Suppressor macrophage treated with lipopolysaccharide for 4 hours (primary cell): ENCODE data around the gene STS.

ENCODE experiments used
- DNase-seq: peaks from one replicate; pipeline ENCODE4 v3.0.0-alpha.2; 2020

Gene STS

DNA sequence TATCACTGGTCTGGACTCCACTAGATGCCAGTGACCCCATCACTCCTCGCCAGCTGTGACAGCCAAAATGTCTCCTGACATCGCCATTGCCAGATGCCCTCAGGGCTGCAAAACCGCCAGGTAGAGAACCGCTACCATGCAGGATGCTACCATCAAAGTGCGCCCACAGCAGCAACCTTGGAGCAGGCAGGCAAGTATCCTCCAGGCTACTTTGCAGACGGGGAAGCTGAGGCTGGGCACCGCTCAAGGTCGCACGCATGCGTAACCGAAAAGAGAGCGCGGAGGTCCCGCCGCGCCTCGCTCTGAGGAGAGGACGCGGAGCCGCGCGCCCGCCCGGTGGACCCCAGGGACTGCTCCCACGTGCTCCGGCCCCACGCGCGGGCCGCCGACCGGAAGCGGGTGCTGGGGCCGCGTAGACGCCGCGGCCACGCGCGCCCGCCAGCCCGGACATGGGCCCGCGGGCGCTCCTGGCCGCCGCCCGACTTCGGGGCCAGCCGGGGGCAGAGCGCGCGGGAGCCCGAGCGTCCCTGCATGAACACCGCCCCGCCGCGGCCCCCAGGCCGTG lies at the start of gene STS:
Gene STS (plus strand): TSS at position 300 of the 565 bp plus-strand sequence. CDS start 105,488 bp downstream, outside the sequence.
- DNase-seq: no peak

DNA sequence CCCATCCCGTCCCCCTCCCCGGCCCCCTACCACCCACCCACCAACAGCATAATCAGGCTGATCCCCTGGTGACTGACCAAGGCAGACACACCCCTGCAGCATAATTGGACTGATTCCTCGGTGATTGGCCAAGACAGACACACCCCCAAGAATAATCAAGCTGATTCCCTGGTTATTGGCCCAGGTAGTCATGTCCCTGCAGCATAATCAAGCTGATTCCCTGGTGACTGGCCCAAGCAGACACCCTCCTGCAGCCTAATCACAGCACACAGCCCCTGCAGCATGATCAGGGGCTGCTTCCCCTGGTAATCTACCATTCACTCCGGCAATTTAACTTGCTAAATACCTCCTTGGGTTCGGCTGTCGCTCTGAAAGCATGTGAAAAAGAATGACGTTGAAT lies 47.5 kb upstream of the STS start:
- no peak for DNase-seq

- DNase-seq: no peak
Observed at GRCh38 chrX:7102119-7102518, 45.4 kb upstream of the STS start.

- DNase-seq: no peak
Observed at GRCh38 chrX:7106649-7107048, 40.9 kb upstream of the STS start.

GRCh38 chrX:7108030-7108429 lies 39.5 kb upstream of the STS start:
- DNase-seq: no peak

- DNase-seq: no peak
Observed at GRCh38 chrX:7109049-7109531, 38.4 kb upstream of the STS start.

DNA sequence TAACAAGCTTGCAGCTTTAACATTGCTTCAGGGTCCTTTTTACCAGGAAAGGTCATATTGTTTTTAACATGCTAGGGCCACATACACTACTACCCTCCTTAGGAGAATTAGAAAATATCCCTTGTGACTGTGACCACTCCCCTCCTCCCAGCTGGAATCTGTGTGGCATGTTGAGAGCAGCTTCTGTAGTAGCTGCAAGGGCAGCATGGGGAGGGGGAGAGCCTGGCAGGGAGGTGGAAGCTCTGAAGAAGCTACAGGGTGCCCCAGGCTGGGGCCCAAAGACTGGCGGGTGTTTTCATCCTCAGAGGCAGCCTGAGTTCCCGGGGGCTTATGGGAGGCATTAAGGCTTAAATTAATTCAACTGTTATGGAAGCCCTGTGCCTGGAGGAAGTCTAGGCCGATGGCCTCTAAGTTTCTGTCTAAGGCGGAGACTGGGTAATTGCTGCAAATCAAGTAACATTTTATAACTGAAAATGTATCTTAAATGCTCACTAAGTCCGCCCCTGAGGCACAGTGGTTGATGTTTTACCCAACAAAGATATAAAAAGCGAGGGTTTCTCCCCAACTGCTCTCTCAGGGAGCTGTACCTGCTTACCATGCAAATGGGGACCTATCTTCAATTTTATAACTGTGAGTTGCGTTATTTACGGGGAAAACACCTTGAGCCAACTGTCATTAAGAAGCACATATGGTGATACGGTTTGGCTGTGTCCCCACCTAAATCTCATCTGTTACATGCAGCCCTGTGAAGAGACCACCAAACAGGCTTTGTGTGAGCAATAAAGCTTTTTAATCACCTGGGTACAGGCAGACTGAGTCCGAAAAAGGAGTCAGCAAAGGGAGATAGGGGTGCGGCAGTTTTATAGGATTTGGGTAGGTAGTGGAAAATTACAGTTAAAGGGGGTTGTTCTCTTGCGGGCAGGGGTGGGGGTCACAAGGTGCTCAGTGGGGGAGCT lies 37.4 kb upstream of the STS start:
- DNase-seq: no peak

DNA sequence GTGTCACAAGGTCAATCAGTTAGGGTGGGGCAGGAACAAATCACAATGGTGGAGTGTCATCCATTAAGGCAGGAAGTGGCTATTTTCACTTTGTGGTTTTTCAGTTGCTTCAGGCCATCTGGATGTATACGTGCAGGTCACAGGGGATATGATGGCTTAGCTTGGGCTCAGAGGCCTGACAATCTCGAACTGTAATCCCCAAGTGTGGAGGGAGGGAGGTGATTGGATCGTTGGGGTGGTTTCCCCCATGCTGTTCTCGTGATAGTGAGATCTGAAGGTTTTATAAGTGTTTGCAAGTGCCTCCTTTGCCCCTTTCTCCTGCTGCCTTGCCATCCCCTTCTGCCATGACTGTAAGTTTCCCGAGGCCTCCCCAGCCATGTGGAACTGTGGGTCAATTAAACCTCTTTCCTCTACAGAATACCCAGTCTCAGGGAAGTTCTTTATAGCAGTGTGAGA lies 36.7 kb upstream of the STS start:
- DNase-seq: no peak

DNA sequence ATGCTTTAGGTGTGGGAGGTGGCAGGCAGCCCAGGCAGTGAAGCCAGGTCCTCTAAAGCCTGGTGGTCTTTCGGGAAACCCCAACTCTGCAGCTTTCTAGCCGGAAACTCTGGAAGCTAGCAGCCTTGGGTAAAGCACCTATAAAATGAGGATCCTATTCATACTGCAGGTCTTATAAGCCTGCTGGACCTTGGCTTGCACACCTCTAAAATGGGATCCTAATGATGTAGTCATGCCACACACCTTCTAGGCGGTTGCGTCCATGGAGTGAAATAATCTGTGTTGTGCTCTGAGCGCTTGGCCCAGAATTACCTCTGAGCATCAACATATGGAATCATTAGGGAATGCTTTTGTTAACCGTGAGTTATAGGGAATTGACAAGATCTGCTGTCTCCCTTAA lies 36.0 kb upstream of the STS start:
- DNase-seq: no peak

DNA sequence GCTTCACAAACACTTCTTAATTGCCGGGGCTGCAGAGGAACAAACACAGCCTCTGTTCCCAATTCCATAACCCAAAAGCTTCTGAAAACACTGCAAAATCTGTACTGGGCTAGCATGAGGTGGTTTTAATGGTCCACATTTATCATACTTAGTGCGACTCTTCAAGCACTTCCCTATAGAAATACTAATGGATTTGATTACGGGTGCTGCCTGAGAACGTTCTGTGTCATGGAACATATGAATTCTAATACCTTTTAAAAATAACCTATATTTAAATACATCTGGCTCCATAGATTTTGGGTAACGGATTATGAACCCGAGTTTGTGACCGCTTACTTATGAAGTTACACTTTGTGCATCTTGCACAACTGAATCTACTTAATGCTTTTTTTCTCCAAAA lies 35.4 kb upstream of the STS start:
- DNase-seq: no peak

DNA sequence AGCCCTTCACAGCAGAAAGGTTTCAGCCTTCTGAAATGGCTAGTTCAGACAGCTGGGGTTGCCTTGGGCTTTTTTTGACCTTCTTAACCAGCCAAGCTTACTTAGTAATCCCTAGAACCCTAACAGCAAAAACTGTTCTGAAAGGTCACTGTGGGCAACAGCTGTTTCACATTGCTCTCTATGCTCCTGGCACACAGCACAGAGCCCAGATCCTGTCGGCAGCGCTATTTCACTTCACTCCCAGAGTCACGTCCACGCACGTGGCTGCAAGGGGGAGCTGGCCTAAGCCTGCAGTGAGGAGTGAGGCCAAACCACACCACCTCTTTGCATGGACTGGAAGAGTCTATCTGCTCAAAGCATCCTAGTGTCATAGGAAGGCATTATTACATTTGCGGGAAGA lies 32.0 kb upstream of the STS start:
- no peak for DNase-seq

DNA sequence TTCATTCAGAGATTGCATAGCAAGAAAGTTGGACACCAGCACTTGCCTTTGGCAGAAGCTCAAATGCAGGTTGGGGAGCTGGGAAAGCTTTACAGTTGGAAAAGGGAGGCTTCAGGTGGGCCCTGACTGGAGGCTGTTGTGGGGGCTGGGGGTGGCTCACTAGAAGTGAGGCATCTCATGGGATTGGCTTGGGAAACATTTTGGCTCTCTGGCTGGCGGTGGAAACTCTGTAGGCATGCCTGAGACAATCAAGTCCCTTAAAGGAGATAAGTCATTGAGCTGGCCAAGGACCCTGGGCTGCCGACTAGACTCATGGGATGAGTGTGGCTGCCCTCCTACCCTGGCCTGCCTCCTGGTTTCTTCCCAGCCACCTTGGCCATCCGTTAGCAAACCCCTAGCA lies 31.4 kb upstream of the STS start:
- DNase-seq: no peak

GRCh38 chrX:7117587-7117986 lies 29.9 kb upstream of the STS start:
- DNase-seq: no peak

DNA sequence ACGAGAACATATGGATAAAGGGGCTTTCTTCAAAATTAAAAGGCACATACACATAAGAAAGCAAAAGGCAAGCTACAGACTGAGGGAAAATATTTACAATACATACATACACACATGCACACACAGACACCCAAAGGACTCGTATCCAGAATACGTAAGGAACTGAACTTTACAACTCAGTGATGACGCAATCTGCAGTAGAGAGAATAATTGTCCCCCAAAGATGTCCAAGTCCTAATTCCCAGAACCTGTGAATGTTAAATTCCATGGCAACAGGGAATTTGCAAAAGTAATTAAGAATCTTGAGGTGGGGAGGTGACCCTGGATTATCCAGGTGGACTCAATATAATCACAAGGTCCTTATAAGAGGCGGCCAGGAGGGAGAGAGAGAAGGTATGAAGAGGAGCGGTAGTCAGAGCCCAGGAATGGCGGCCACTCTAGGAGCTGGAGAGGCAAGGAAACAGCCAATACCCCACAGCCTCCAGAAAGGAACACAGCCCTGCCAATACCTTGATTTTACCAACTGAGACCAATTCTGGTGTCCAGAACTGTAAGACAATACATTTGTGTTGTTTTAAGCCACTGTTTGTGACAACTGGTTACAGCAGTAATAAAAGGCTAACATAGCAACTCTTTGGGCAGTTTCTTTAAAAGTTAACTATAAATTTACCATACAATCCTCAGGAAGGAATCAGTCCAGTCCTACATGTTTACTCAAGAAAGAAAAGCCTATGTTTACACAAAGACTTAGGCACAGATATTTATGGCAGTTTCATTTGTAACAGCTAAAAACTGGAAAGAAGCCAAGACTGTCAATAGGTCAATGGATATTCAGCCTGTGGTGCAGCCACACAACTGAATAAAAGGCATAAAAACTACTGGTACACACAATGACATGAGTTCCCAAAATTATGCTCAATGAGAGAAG lies 27.3 kb upstream of the STS start:
- no peak for DNase-seq

DNA sequence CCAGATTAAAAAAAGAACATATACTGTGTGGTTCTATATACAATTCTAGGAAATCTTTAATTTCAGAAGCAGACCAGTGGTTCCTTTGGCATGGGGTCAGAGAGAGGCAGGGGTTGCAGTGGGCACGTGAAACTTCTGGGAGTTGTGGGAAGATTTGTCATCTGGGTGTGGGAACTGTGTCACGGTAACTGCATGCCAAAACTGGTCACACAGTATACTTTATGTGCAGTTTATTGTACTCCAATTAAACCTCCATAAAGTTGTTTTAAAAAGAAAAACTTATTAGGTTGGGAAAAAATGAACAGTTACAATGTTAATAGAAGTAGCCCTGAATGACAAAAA lies 26.7 kb upstream of the STS start:
- no peak for DNase-seq

GRCh38 chrX:7127056-7127455 lies 20.5 kb upstream of the STS start:
- no peak for DNase-seq

DNA sequence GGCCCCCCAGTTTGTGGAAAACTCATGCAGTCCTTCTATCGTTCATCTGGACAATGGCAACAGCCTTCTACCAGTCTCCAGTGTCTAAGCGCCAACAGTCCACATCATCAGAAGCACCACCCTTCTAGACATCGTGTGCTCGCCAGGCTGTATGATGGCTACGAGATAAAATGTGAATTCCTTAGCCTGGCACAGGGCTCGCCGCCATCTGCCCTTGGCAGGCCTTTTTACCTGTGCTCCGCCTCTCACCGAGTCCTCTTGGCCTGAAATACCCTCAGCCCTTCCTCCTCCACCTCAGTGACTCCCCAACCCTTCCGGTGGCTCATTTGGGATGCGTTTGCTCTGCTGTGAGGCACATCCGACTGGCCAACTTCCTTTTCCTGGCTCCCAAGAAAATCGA lies 15.9 kb upstream of the STS start:
- no peak for DNase-seq

DNA sequence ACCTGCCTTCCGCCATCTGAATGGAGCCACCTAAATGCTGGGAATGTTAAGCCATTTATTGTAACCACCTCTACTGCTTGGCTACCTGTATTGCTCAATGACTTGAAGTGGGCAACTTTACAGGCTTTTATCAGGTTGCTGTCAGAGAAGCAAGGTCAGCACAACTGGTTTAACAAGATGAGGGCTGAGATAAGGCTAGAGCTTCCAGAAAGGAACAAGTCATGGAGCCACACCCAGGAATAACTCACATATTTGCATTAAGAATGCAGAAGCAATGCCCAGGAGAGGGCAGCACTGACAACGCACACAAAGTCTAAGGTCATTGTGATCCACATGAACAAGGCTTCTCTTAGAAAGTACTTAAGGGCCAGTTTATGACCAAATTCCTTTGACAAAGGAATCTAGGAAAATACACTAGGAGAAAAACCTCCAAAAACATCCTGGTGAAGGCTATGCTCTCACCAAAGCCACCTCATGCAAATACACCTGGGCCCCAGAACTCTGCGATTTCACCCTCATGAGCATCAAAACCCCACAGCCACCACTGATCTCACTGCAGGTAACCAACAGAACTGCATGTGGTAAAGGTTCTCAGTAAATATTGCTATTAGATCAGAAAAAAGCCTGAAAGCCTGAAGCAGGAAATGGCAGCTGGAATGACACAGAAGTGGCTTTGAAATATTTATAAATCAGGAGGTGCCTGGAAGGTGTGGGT lies 15.0 kb upstream of the STS start:
- DNase-seq: peak; percentile 57

- peak; percentile 15 for DNase-seq
Observed at GRCh38 chrX:7133050-7133440, 14.5 kb upstream of the STS start.

GRCh38 chrX:7134981-7135380 lies 12.5 kb upstream of the STS start:
- no peak for DNase-seq

- DNase-seq: no peak
Observed at GRCh38 chrX:7139202-7140081, 8.1 kb upstream of the STS start.

GRCh38 chrX:7143076-7143475 lies 4.4 kb upstream of the STS start:
- no peak for DNase-seq
